ENCODE results near the gene CNOT10.

GRCh38 chr3:32759342-32759741 lies 74.4 kb downstream of the CNOT10 start:
- TF ChIP-seq, protein P1, sequence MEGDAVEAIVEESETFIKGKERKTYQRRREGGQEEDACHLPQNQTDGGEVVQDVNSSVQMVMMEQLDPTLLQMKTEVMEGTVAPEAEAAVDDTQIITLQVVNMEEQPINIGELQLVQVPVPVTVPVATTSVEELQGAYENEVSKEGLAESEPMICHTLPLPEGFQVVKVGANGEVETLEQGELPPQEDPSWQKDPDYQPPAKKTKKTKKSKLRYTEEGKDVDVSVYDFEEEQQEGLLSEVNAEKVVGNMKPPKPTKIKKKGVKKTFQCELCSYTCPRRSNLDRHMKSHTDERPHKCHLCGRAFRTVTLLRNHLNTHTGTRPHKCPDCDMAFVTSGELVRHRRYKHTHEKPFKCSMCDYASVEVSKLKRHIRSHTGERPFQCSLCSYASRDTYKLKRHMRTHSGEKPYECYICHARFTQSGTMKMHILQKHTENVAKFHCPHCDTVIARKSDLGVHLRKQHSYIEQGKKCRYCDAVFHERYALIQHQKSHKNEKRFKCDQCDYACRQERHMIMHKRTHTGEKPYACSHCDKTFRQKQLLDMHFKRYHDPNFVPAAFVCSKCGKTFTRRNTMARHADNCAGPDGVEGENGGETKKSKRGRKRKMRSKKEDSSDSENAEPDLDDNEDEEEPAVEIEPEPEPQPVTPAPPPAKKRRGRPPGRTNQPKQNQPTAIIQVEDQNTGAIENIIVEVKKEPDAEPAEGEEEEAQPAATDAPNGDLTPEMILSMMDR (IDR thresholded peaks at IDR 0.05; ENCODE audit: low read depth, low read length, poor library complexity, severe bottlenecking), result no peak
- no peak for TF ChIP-seq EZH2phosphoT487 (IDR thresholded peaks at IDR 0.05; ENCODE audit: borderline replicate concordance, low read length)

All from DOHH2 (cell line).